Endothelial cell of umbilical vein (primary cell): Measurements from ENCODE around the gene UBE2G1. TPM values are rescaled to one million over a fixed set of nuclear protein-coding genes. Genes with fewer than 3 reads are reported as not detected.

Experiments
- BruUV-seq: library from RNA; stranded (reverse); fragments of 400-500 nt; replicated peaks from 2 replicates; lab custom pipeline; 2021; lab: Mats Ljungman, UMichigan
- CTCF ChIA-PET: fragments of 300-600, 350-600 bp; sonication (Branson Sonifier 250); formaldehyde crosslinking; loops from one replicate; lab custom pipeline; 2021; ENCODE audit warnings: antibody characterized with exemption, inconsistent platforms; lab: Charles Lee
- POLR2A ChIA-PET: fragments of 300-600, 350-600 bp; sonication (Branson Sonifier 250); formaldehyde crosslinking; loops from one replicate; lab custom pipeline; 2021; ENCODE audit warnings: antibody characterized with exemption, inconsistent platforms; lab: Charles Lee
- DNase-seq: peaks from one replicate; pipeline ENCODE4 v3.0.0-alpha.2; 2011; ENCODE audit warnings: low read depth, low spot score
- FAIRE-seq: peaks from 2 replicates; lab custom pipeline; 2011; peaks lifted over from hg19 to GRCh38; lab: Jason Lieb, UNC
- H2AFZ ChIP-seq: 2 replicates; pipeline ENCODE4 v1.6.0; 2012; ENCODE audit warnings: low read depth, low read length, control low read depth, inconsistent platforms
- H3K27ac ChIP-seq: 2 replicates; pipeline ENCODE4 v1.5.1; 2011; ENCODE audit warnings: low read depth, mild to moderate bottlenecking, control low read depth, low read length, moderate library complexity; ENCODE audit not compliant: insufficient read depth
- H3K27me3 ChIP-seq, 2 experiments: 2 replicates each; pipeline versions ENCODE4 v1.6.0 to v1.6.1; 2011; ENCODE audit warnings: low read length in 2 of 2, mixed read lengths in 1 of 2; ENCODE audit not compliant: control insufficient read depth in 2 of 2, insufficient read depth in 2 of 2
- H3K36me3 ChIP-seq, 2 experiments: 2 replicates in 1 of 2; 3 replicates in 1 of 2; pipeline ENCODE4 v1.5.1; 2011; ENCODE audit warnings: low read length in 2 of 2, mild to moderate bottlenecking in 1 of 2, moderate library complexity in 1 of 2; ENCODE audit not compliant: control insufficient read depth in 2 of 2, insufficient read depth in 2 of 2; ENCODE audit errors: extremely low read depth in 1 of 2
- H3K4me1 ChIP-seq: 3 replicates; pipeline ENCODE4 v1.5.1; 2011; ENCODE audit warnings: mild to moderate bottlenecking, low read length; ENCODE audit not compliant: control insufficient read depth, insufficient read depth; ENCODE audit errors: extremely low read depth
- H3K4me2 ChIP-seq: 2 replicates; pipeline ENCODE4 v1.6.1; 2011; ENCODE audit warnings: low read length, control low read depth, mixed read lengths; ENCODE audit not compliant: insufficient read depth
- H3K4me3 ChIP-seq, 3 experiments: fragments of 200-600 bp in 1 of 3; sonication (generic), shearing (Covaris generic) in 1 of 3; replicated peaks in 1 of 3; 2 replicates each; pipeline ENCODE4 v1.5.1; 2011 to 2016; ENCODE audit warnings: control low read depth in 3 of 3, low read length in 3 of 3, mild to moderate bottlenecking in 2 of 3, inconsistent platforms in 1 of 3, low read depth in 1 of 3, moderate library complexity in 1 of 3; ENCODE audit not compliant: insufficient read depth in 1 of 3
- H3K79me2 ChIP-seq: 2 replicates; pipeline ENCODE4 v1.6.0; 2012; ENCODE audit warnings: low read length, inconsistent platforms; ENCODE audit not compliant: control insufficient read depth, insufficient read depth
- H3K9ac ChIP-seq: replicated peaks from 2 replicates; pipeline ENCODE3; 2011; ENCODE audit warnings: low read length, control low read depth; ENCODE audit not compliant: insufficient read depth; ENCODE audit errors: extremely low read depth
- H3K9me1 ChIP-seq: replicated peaks from 3 replicates; pipeline ENCODE4 v1.6.0; 2011; ENCODE audit warnings: mild to moderate bottlenecking, low read length; ENCODE audit not compliant: control insufficient read depth, insufficient read depth; ENCODE audit errors: extremely low read depth
- H3K9me3 ChIP-seq: replicated peaks from 2 replicates; pipeline ENCODE4 v1.5.1; 2012; ENCODE audit warnings: low read length, inconsistent platforms; ENCODE audit not compliant: control insufficient read depth, insufficient read depth
- H4K20me1 ChIP-seq: replicated peaks from 2 replicates; pipeline ENCODE3; 2011; ENCODE audit warnings: mild to moderate bottlenecking, low read length; ENCODE audit not compliant: control insufficient read depth, insufficient read depth; ENCODE audit errors: extremely low read depth
- CTCF ChIP-seq, 2 donors: IDR thresholded peaks; 1 replicate in 1 of 2; 2 replicates in 1 of 2; pipeline ENCODE4 v1.5.1; 2011; ENCODE audit warnings: low read length in 2 of 2, mild to moderate bottlenecking in 2 of 2, moderate library complexity in 2 of 2, control low read depth in 1 of 2, inconsistent platforms in 1 of 2, low read depth in 1 of 2; ENCODE audit not compliant: insufficient read depth in 1 of 2; ENCODE audit errors: extremely low read depth in 1 of 2
- EZH2 ChIP-seq: IDR thresholded peaks from 2 replicates; pipeline ENCODE4 v1.6.1; 2012; ENCODE audit warnings: borderline replicate concordance, low read depth, mild to moderate bottlenecking, moderate library complexity, low read length, inconsistent platforms; ENCODE audit not compliant: severe bottlenecking
- FOS ChIP-seq: IDR thresholded peaks from 2 replicates; pipeline ENCODE4 v1.6.1; 2011; ENCODE audit warnings: mild to moderate bottlenecking, low read length, moderate library complexity, borderline replicate concordance; ENCODE audit not compliant: insufficient read depth
- GATA2 ChIP-seq: IDR thresholded peaks from 2 replicates; pipeline ENCODE4 v1.7.0; 2011; ENCODE audit warnings: low read depth, mild to moderate bottlenecking, moderate library complexity, mixed read lengths, low read length; ENCODE audit not compliant: insufficient read length, insufficient read depth
- JUN ChIP-seq: IDR thresholded peaks from 2 replicates; pipeline ENCODE4 v1.6.1; 2011; ENCODE audit warnings: borderline replicate concordance, low read depth; ENCODE audit not compliant: insufficient read length, insufficient read depth
- MAX ChIP-seq: IDR thresholded peaks from 2 replicates; pipeline ENCODE4 v1.6.1; 2011; ENCODE audit not compliant: insufficient read depth, insufficient read length
- MYC ChIP-seq: IDR thresholded peaks from one replicate; pipeline ENCODE4 v1.6.1; 2011; ENCODE audit warnings: mild to moderate bottlenecking, low read depth, low read length
- POLR2A ChIP-seq: IDR thresholded peaks from 2 replicates; pipeline ENCODE4 v1.6.1; 2012; ENCODE audit warnings: low read depth, mild to moderate bottlenecking, control low read depth, low read length
- POLR2AphosphoS5 ChIP-seq: IDR thresholded peaks from 2 replicates; pipeline ENCODE4 v1.6.1; 2012; ENCODE audit warnings: low read depth, mild to moderate bottlenecking, control low read depth, low read length, moderate library complexity; ENCODE audit not compliant: insufficient read depth
- dilution Hi-C: fragments of 300-500 bp; cut with MboI; formaldehyde crosslinking; loops from one replicate; pipeline ENCODE4 v1.15.0; 2019; ENCODE audit warnings: low sequenced_read_pairs; ENCODE audit not compliant: extremely low pct_ligation_motif_present
- intact Hi-C: fragments of 100-400 bp; cut with micrococcal nuclease; formaldehyde crosslinking; loops from one replicate; pipeline ENCODE4 v1.10.0; 2022
- polyA plus RNA-seq, 4 experiments: library from polyadenylated mRNA; depleted of rRNA in 3 of 4; stranded (reverse) in 3 of 4; unstranded in 1 of 4; fragments of >200 nt; gene quantifications; 2 replicates each; pipeline versions ENCODE4 v1.2.1 to v1.2.3, GENCODE V29; 2011 to 2012; ENCODE audit warnings: missing spikeins in 1 of 4
- total RNA-seq: library from RNA; stranded (reverse); gene quantifications from 2 replicates; pipeline ENCODE4 v1.2.3, GENCODE V29; 2021

Gene UBE2G1
- total and polyA plus RNA-seq, 2 donors (not counting 3 experiments of a cell fraction or from before 2014, with no cell fraction given) = 29.2 to 79.6 TPM

GRCh38 chr17:4236456-4236855 is 130.0 kb downstream of the UBE2G1 start:
- Histone ChIP-seq H4K20me1 (no peaks in the 10 kb centered on the region), H3K27me3 (no peaks in the 10 kb centered on the region), H3K4me3 (no peak overlapping the region), H3K27ac (no peak overlapping the region), H3K9me3 (no peaks in the 10 kb centered on the region), H3K79me2 (no peaks in the 10 kb centered on the region), H2AFZ (no peak overlapping the region), H3K36me3 (peaks cover 6 to 19% of the 10 kb centered on the region in 2 experiments), H3K9ac (no peak overlapping the region), H3K9me1 (no peaks in the 10 kb centered on the region), H3K4me2 (no peak overlapping the region), H3K4me1 (no peaks in the 10 kb centered on the region)
- intact Hi-C loops = no loop called here
- no TSS peak for BruUV-seq
- dilution Hi-C loops = no loop called here
- FAIRE-seq (no peak), DNase-seq (no peak)
- POLR2A ChIA-PET = no interaction called here
- TF ChIP-seq JUN (no peak), POLR2AphosphoS5 (no peak), MAX (no peak), POLR2A (no peak), EZH2 (no peak), MYC (no peak), FOS (no peak), GATA2 (no peak), CTCF (IDR thresholded peaks at IDR 0.05; ENCODE audit: extremely low read depth in 1 of 2, insufficient read depth in 1 of 2, low read depth in 1 of 2, low read length in 2 of 2) (no peak)
- CTCF ChIA-PET = interaction anchor here (0.8 kb wide), 1 partner anchor 14 kb away, joined by 3 read pairs; no protein-coding TSS in a partner anchor
